Adrenal gland (tissue), 12 donors: ENCODE measurements around the gene GSX1. TPM values are rescaled to one million over a fixed set of nuclear protein-coding genes. Genes with fewer than 3 reads are reported as not detected.
A peak's percentile ranks its signal among the peaks of the same experiment; 100 is the strongest.

Source experiments
- DNase-seq, 7 donors: peaks; one replicate each; pipeline ENCODE4 v3.0.0-alpha.2; 2019 to 2020
- H3K27ac ChIP-seq, 5 donors: fragments of 200-600 bp; sonication (generic) in 4 of 5; 1 replicate in 3 of 5; 2 replicates in 2 of 5; pipeline versions ENCODE4 v1.5.1 to v1.8.0; 2016 to 2020; ENCODE audit warnings: mild to moderate bottlenecking in 1 of 5
- H3K27me3 ChIP-seq: fragments of 200-600 bp; 2 replicates; pipeline ENCODE4 v1.8.0; 2021
- H3K36me3 ChIP-seq, 2 donors: fragments of 200-600 bp; replicated peaks in 1 of 2; 1 replicate in 1 of 2; 2 replicates in 1 of 2; pipeline versions ENCODE4 v1.5.1 to v1.8.0; 2018 to 2022
- H3K4me1 ChIP-seq, 2 donors: fragments of 200-600 bp; replicated peaks in 1 of 2; 1 replicate in 1 of 2; 2 replicates in 1 of 2; pipeline versions ENCODE4 v1.5.1 to v1.8.0; 2018 to 2021
- H3K4me3 ChIP-seq, 4 donors: fragments of 200-600 bp; sonication (generic) in 3 of 4; one replicate each; pipeline ENCODE4 v1.5.1; 2016 to 2018
- H3K9me3 ChIP-seq, 3 donors: fragments of 200-600 bp; sonication (generic) in 1 of 3; replicated peaks in 1 of 3; 1 replicate in 2 of 3; 2 replicates in 1 of 3; pipeline versions ENCODE4 v1.5.1 to v1.8.0; 2016 to 2021
- CTCF ChIP-seq, 6 experiments: fragments of 450-650 bp in 4 of 6; fragments of 200-600 bp in 2 of 6; sonication (generic) in 1 of 6; IDR thresholded peaks; 1 replicate in 5 of 6; 2 replicates in 1 of 6; pipeline versions ENCODE4 v1.5.1 to v1.8.0; 2016 to 2021; ENCODE audit warnings: antibody characterized with exemption in 6 of 6, mild to moderate bottlenecking in 2 of 6, moderate library complexity in 1 of 6
- POLR2A ChIP-seq, 2 donors: fragments of 450-650 bp; IDR thresholded peaks; one replicate each; pipeline ENCODE4 v1.6.1; 2017; ENCODE audit warnings: antibody characterized with exemption in 2 of 2, mild to moderate bottlenecking in 2 of 2, moderate library complexity in 1 of 2
- WGBS, 4 donors: extraction: QIAGEN DNeasy Blood & Tissue Kit in 2 of 4; methylation state at CpG; one replicate each; pipeline versions ENCODE4 v1.1.5 to v1.1.7; 2013 to 2017; 5-methylcytosine and 5-hydroxymethylcytosine counted together
- intact Hi-C, 2 donors: fragments of 100-400 bp; cut with DNase I; formaldehyde crosslinking; loops; one replicate each; pipeline versions ENCODE4 v1.14.1 to v1.15.0; 2022 to 2023
- polyA plus RNA-seq, 3 donors: library from polyadenylated mRNA; stranded (reverse); fragments of 200-250 nt in 2 of 3; fragments of 350-450 nt in 1 of 3; fragmentation: Illumina TruSeq in 1 of 3; extraction: RNeasy Lipid Tissue Mini Kit (QIAGEN cat#74804) in 1 of 3; gene quantifications; one replicate each; pipeline ENCODE4 v1.2.3, GENCODE V29; 2013 to 2014
- total RNA-seq, 9 donors: library from RNA; depleted of rRNA in 4 of 9; stranded (reverse); fragments of >200 nt in 4 of 9; fragments of 120-200 nt in 1 of 9; fragmentation: NEBNext Ultra II Directional in 1 of 9; extraction: Animal tissue kit (Norgen Biotek cat#: 25700) in 1 of 9; gene quantifications; one replicate each; pipeline versions ENCODE4 v1.1.0 to v1.2.4, GENCODE V29; 2013 to 2023
- donor health status: healthy with polysubstance abuse.
- donor health status: Bipolar disorder and iron deficiency.
- donor health status: DM: yes; HTN: yes; CAD: no.
- donor health status: DM: no; HTN: no; CAD: no.
- donor health status: DM: no; HTN: no; CAD: no.
- donor health status: DM: yes; HTN: yes; CAD: no.

The GSX1 gene
- total and polyA plus RNA-seq, 12 donors, result not detected

- H3K27me3 ChIP-seq, result peaks cover 90% of the 10 kb centered on the region
- no peak for DNase-seq
Observed at GRCh38 chr13:27791146-27791900, 960 bp upstream of the GSX1 start.

GRCh38 chr13:27791901-27792392 is 336 bp upstream of the GSX1 start:
- no peak for DNase-seq
- Histone ChIP-seq H3K4me1 (peaks cover 5 to 33% of the 10 kb centered on the region in 2 donors), H3K36me3 (no peaks in the 10 kb centered on the region), H3K9me3 (no peaks in the 10 kb centered on the region), H3K4me3 (no peak overlapping the region), H3K27ac (no peak overlapping the region), H3K27me3 (peaks cover 92% of the 10 kb centered on the region)
- TF ChIP-seq CTCF (IDR thresholded peaks at IDR 0.05) (no peak), POLR2A (IDR thresholded peaks at IDR 0.05) (no peak)
- intact Hi-C loops, result no loop called here
- WGBS, 4 donors, result 10 to 12% (median 10%) methylated on average over 22 of the region's 22 CpGs

More at GRCh38 chr13:27791146-27791900, 960 bp upstream of the GSX1 start:
- no peak for TF ChIP-seq CTCF (IDR thresholded peaks at IDR 0.05)
- no peak for TF ChIP-seq POLR2A (IDR thresholded peaks at IDR 0.05)
- no peaks in the 10 kb centered on the region for H3K36me3 ChIP-seq
- peaks cover 5 to 33% of the 10 kb centered on the region in 2 donors for H3K4me1 ChIP-seq
- intact Hi-C loops, result no loop called here
- peak overlapping the region in 1 of 4 donors; percentile 52 for H3K4me3 ChIP-seq
- H3K27ac ChIP-seq, result no peak overlapping the region
- H3K9me3 ChIP-seq, result no peaks in the 10 kb centered on the region
- WGBS, 4 donors, result 5 to 7% (median 5%) methylated on average over 35 to 36 of the region's 36 CpGs

GRCh38 chr13:27793507-27794367 is 1.5 kb downstream of the GSX1 start:
- intact Hi-C loops, result no loop called here
- Histone ChIP-seq H3K4me3 (no peak overlapping the region), H3K36me3 (no peaks in the 10 kb centered on the region), H3K27me3 (peaks cover 98% of the 10 kb centered on the region), H3K27ac (no peak overlapping the region), H3K4me1 (peaks cover 5 to 33% of the 10 kb centered on the region in 2 donors), H3K9me3 (no peaks in the 10 kb centered on the region)
- TF ChIP-seq CTCF (IDR thresholded peaks at IDR 0.05), result no peak
- TF ChIP-seq POLR2A (IDR thresholded peaks at IDR 0.05), result no peak
- DNase-seq, result no peak
- WGBS, 4 donors, result 2 to 6% (median 4%) methylated on average over 23 to 63 of the region's 63 CpGs

GRCh38 chr13:27794368-27794691 is 2.0 kb downstream of the GSX1 start:
- H3K27me3 ChIP-seq, result peaks cover 92% of the 10 kb centered on the region
- WGBS, 4 donors, result 3 to 8% (median 7%) methylated on average over 11 of the region's 11 CpGs

More at GRCh38 chr13:27794368-27794691, 2.0 kb downstream of the GSX1 start:
- TF ChIP-seq CTCF (IDR thresholded peaks at IDR 0.05) (no peak), POLR2A (IDR thresholded peaks at IDR 0.05) (no peak)
- H3K4me3 ChIP-seq, result no peak overlapping the region
- H3K9me3 ChIP-seq, result no peaks in the 10 kb centered on the region
- intact Hi-C loops, result no loop called here
- no peak overlapping the region for H3K27ac ChIP-seq
- DNase-seq, result no peak
- no peaks in the 10 kb centered on the region for H3K36me3 ChIP-seq
- peaks cover 5 to 33% of the 10 kb centered on the region in 2 donors for H3K4me1 ChIP-seq
